HG02798 (cell line): ENCODE measurements around the gene METAP1D.
"Not testable (repeated sequence)": the region's sequence is repeated elsewhere in the genome, so short reads cannot be mapped to it uniquely, and the experiment has no call there.

ENCODE experiments used
- ATAC-seq: cut with Tn5 transposase; IDR thresholded peaks from one replicate; pipeline ENCODE4 v1.9.1; 2021; ENCODE audit warnings: mild to moderate bottlenecking; ENCODE audit not compliant: unreplicated experiment, poor library complexity

The METAP1D gene

GRCh38 chr2:172047566-172048507 is 48.1 kb downstream of the METAP1D start:
- no peak for ATAC-seq

DNA sequence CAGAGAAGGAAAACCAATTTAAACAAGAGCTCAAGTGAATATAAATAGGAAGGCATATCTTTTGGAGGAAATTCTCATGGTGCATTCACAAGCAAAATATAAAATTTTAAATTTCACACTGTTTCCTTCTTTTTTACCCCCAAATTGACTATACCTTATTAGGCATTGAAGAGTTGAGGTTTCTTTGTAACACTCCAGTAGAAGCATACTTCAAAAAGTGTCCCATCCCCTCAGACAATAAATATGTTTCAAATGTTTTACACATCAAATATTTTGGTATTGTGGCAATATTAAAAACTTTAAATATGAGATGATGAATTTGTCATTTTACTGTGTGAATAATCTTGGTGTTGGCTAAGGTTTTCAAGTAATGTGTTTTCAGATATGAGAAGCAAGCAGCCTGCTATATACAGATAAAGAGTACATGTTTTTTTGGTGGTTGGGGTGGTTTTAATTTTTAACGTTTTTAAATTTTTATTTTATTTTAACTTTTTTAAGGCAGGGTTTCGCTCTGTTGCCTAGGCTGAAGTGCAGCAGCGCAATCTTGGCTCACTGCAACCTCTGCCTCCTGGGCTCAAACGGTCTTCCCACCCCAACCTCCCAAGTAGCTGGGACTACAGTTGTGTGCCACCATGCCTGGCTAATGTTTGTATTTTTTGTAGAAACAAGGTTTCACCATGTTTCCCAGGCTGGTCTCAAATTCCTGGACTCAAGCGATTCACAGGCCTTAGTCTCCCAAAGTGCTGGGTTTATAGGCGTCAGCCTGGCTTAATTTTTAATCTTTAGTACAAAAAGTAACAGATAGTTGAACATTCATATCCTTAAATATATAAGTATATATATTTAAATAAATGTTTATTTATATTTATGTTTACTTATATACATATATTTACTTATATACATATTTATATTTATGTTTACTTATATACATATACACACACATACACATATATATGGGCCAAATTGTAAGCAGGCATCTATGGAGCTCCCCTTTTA is 49.1 kb downstream of the METAP1D start:
- no peak for ATAC-seq

DNA sequence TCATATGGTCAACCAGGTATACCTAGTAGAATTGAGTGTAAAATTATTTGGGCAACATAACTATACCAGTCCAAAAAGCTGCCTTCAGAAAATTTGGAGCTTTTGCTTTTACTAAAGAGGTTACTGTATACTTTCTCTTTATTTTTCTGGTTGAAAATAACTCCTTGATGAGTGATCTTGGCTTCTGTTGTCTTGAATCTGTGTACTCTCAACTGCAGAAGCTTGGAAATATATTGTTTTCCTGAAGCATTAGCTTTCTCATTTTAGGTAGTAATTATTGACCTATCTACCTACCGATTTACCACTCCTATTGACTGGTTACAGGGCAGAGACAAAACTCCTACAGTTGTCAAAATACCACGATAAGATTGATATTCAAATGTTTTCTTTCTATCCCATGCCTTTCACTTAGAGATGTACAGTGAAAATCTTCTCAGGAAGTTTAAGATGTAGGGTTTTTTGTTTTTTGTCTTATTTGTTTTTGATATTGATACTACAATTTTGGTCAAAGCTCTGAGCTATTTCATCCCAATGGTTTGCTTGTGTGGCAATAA is 49.9 kb downstream of the METAP1D start:
- no peak for ATAC-seq

DNA sequence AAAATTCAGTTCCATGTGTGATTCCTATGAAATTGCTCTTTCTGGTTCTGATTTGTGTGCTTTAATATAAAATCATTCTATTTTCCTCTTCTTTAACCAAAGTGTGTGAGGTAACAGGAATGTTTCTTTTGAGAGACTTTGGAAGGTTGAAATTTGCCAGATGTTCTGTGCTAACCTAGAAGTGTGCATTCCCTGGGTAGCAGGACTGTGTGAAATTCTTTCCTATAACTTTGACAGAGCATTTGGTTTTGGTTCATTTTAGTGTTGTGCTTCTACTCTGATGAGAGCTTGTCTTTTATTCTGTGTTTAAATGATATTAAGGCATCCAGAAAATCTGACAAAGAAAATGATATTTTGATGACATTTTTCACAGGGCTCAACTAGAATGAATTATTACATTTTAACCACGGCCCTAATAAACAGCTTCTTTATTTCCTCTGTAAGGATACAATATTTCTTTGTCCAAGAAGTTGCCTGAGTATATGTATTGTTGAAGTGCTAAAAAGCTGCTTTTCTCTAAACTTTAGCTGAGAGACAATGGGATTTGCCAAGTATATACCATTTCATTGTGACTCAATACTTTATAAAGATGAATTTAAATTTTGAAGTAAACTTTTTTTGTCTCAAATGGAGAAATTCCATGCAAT is 50.8 kb downstream of the METAP1D start:
- no peak for ATAC-seq

GRCh38 chr2:172052000-172052983 is 52.5 kb downstream of the METAP1D start:
- ATAC-seq = no peak

DNA sequence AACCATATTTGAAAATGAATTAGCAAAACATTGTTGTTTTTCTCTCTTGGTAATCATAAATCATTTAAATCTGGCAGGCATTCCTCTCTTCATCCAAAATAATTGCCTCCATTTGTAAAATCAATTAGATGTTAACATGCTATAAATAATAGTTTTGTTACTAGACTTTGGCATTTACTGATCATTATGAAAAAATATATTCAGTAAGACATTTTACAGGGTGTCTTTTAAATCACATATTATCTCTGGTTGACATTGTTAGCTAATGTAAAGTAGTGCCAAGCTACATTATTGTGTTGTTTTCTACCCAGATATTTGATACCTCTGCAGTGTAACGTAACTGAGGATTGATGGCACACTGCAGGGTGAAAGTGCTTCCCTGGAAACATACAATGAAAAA is 53.7 kb downstream of the METAP1D start:
- ATAC-seq = no peak

DNA sequence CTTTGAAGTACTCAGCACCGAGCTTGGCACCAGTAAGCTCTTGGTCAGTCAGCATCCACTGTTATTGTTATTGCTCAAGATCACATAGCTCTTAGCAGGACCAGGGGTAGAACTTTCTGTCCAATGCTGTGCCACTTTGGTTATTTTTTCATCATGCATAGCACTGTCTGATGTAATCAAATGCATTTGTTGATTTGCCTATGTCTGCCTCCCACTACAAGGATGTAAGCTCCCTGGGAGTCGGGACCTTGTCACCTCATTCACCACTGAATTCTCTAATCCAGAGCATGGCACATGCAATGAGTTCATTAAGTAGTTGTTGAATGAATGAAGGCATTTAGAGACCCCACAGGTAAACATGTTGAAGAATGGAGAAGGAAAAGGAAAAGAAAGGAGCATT is 56.5 kb downstream of the METAP1D start:
- no peak for ATAC-seq

DNA sequence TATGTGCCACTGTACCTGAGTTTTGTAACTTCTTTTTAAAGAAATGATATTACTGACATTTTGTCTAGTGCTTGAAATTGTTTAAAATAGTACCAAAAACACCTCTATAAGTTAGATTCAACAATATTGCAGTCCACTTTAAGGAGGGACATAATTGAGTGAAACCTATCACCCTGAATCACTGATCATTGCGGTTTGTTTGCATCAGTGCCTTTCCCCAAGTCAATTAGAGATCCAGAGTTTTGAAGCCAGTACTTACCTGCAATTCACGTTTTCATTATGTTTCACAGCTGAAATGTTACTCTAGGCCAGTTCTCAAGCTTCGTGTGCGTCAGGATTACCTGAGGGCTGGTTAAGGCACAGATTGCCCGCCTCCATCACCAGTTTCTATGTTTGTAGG is 58.9 kb downstream of the METAP1D start:
- ATAC-seq = no peak

DNA sequence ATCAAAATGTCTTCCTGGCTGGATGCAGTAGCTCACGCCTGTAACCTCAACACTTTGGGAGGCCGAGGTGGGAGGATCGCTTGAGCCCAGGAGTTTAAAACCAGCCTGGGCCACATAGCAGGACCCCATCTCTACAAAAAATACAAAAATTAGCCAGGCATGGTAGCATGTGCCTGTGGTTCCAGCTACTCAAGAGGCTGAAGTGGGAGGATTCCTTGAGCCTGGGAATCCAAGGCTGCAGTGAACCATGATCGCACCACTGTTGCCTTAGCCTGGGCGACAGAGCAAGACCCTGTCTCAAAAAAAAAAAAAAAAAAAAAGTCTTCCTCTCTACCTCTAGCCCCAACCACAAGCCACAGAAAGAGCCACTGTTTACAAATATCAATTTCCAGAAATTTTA is 60.4 kb downstream of the METAP1D start:
- ATAC-seq = not testable (repeated sequence)

- ATAC-seq = no peak
These were observed 62.8 kb downstream of the METAP1D start for GRCh38 chr2:172062402-172063004.

- no peak for ATAC-seq
These were observed 63.7 kb downstream of the METAP1D start for GRCh38 chr2:172063446-172063845.

GRCh38 chr2:172065111-172065510 is 65.4 kb downstream of the METAP1D start:
- no peak for ATAC-seq

- ATAC-seq = no peak
These were observed 66.7 kb downstream of the METAP1D start for GRCh38 chr2:172066394-172066886.

DNA sequence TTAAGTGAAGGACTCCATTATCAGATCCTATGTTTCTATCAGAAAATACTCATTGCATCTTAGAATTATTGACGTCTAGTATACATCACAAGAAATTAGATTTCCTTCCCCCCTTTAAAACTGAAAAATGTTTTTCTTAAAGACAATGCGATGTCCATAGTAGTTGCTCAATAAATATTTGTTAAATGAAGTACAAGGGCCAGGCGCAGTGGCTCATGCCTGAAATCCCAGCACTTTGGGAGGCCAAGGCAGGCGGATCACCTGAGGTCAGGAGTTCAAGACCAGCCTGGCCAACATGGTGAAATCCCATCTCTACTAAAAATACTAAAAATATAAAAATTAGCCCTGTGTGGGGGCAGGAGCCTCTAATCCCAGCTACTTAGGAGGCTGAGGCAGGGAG is 68.2 kb downstream of the METAP1D start:
- ATAC-seq = not testable (repeated sequence)

DNA sequence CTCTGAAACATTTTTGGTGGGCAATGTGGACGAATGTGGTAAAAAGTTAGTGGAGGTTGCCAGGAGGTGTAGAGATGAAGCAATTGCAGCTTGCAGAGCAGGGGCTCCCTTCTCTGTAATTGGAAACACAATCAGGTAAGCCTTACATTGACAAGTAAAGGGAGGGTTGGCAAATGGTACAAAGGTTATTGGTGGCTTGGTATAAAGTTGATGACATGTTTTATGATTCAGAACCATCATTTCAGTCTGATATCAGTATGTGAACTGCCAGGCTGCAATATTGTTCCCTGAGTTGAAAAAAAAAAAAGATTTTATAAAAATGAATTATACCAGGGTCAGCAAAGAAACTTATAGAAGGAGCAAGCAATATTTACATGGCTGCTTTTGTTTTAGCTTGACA is 71.2 kb downstream of the METAP1D start:
- no peak for ATAC-seq

DNA sequence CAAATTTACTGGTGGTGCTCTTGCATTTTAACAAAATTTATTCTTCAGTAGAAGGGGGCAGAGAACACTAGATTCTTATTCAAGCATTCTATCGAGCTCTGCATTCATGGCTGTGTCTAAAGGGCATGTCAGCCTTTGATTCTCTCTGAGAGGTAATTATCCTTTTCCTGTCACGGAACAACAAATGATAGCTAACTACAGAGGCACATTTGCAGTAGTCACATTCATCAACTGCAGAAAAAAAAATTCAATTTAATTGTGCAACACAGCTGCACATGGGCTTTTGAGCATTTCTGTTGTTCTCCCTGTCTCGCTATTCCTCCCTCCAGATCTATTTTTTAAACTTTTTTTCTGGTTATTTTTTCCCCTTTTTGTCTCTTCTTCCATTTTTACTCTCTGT is 72.5 kb downstream of the METAP1D start:
- no peak for ATAC-seq

DNA sequence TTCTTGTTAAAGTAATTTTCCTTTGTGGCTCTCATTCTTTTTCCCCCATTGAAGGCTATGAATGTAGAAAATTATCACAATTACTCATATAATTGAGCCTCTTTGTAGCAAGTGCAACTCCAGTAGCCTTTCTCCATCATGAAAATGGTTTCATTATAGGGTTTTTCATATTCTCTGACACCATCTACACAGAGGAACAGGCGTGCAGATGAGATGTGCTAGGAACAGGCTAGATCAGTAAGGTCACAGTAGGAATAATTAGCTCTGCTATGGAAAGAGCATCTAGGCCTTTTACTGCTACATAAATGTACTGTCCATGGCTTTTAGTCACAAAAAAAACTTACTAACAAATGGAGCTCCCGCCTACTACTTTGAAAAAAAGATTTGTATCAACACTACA is 73.0 kb downstream of the METAP1D start:
- no peak for ATAC-seq

DNA sequence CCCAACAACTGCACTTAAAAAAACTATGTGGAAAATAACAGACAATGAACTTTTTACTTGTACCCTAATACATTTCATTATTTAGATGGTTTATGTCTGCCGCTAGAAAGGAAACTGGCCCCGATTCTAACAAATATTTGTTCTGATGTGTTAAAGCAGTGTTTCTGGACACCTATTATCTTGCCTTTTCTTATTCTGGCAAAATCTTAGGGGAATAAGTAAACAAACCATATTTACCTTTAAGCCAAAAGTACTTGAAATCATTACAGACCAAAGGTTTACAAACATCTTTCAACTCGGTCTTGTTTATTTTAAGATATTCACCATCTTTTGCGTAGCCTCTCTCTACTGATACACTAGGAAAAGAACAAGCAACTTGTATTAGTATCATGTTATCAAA is 73.8 kb downstream of the METAP1D start:
- no peak for ATAC-seq
